GM10266 (cell line): Measurements from ENCODE around the gene ASB3.
"Not testable (repeated sequence)": the region's sequence is repeated elsewhere in the genome, so short reads cannot be mapped to it uniquely, and the experiment has no call there.

Experiments used
- DNase-seq: peaks from one replicate; pipeline ENCODE4 v3.0.0; 2012; ENCODE audit errors: extremely low spot score
- CTCF ChIP-seq: IDR thresholded peaks from 2 replicates; pipeline ENCODE4 v1.5.1; 2012; ENCODE audit warnings: mild to moderate bottlenecking, low read depth; ENCODE audit not compliant: control insufficient read depth, insufficient read depth; ENCODE audit errors: missing control alignments

Gene ASB3

GRCh38 chr2:53786705-53787613 lies at the start of gene ASB3, which contains the start of gene ERLEC1:
Gene ASB3 (minus strand): TSS chr2:53786953. CDS start chr2:53765572, 21,381 bp downstream.
Gene ERLEC1 (plus strand): TSS chr2:53787044. CDS start chr2:53787211, 167 bp downstream.
- peak; percentile 82 for DNase-seq
- TF ChIP-seq CTCF = peak; percentile 22

GRCh38 chr2:53829980-53830290 lies 43.2 kb upstream of the ASB3 start:
- not testable (repeated sequence) for DNase-seq

- no peak for DNase-seq
- TF ChIP-seq CTCF = no peak
These were observed 42.7 kb upstream of the ASB3 start for GRCh38 chr2:53829273-53829979.

GRCh38 chr2:53828331-53828730 lies 41.6 kb upstream of the ASB3 start:
- no peak for TF ChIP-seq CTCF
- no peak for DNase-seq

GRCh38 chr2:53827398-53828175 lies 40.8 kb upstream of the ASB3 start:
- no peak for DNase-seq
- TF ChIP-seq CTCF = no peak

GRCh38 chr2:53826587-53827397 lies 40.0 kb upstream of the ASB3 start:
- no peak for TF ChIP-seq CTCF
- DNase-seq = no peak

- TF ChIP-seq CTCF = no peak
- DNase-seq = no peak
These were observed 39.3 kb upstream of the ASB3 start for GRCh38 chr2:53826030-53826410.
